GM21367 (cell line): ENCODE results near the gene ERLIN1.

Source experiments
- ATAC-seq: cut with Tn5 transposase; IDR thresholded peaks from one replicate; pipeline ENCODE4 v1.9.1; 2021; ENCODE audit not compliant: unreplicated experiment

The ERLIN1 gene

DNA sequence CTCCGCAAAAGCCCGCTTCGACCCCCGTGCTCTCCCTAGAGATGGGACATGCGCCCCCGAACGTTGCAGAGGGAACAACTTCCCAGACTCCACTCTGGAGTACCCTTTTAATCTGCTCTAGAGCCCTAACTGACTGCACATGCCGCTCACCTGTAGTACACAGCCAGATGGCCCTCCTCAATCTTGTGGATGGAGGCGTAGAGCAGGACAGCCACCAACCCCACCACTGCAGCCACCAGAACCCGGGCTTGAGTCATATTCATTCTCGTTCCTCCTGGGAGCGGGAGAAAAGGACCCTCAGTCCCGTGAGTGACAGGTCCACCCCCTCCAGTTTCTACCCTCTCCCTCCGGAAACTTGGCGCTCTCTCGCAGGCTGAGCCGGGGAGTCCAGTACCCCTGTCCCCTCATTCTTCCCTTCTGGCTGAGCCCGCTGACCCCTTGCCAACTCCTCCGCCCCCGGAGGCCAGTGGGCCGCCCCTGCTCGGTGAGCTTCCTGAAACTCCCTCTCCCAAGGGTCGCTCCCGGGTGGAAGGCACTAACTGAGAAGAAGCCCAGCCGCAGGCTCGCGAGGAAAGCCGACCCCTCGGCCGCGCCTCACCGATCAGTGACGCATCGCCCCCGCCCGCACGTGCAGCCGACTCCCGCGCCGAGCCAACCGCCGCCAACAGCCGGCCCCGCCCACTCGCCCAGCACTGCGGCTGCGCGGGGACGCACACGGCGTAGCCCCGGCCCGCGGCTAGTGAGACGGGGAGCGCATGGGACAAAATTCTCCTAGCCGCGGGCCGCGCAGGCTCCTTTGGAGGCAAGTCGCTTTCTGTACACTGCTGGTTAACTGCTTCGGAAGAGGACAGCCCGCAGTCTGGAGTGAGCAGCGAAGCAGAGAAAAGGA lies at the start of gene ERLIN1:
Gene ERLIN1, minus strand, starts transcription at position 666 of the 889 bp plus-strand sequence. Its CDS starts 403 bp downstream, at position 263.
- ATAC-seq = peak; percentile 71

DNA sequence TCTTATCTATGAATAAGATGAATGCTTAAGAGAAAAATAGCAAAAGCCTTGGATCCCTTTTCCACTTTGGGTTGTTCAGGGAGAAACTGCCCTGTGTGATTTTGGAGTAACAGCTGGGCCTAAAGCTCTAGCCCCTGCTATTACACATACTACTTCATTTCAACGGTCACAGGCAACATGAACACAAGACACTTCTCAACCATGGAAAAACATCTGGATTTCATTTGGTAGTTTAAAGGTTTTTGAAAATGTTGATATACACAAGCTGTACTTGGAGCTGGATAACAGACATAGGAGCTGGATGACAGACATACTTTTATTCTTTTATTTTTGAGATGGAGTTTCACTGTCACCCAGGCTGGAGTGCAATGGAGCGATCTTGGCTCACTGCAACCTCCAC lies 46.3 kb upstream of the ERLIN1 start:
- no peak for ATAC-seq

DNA sequence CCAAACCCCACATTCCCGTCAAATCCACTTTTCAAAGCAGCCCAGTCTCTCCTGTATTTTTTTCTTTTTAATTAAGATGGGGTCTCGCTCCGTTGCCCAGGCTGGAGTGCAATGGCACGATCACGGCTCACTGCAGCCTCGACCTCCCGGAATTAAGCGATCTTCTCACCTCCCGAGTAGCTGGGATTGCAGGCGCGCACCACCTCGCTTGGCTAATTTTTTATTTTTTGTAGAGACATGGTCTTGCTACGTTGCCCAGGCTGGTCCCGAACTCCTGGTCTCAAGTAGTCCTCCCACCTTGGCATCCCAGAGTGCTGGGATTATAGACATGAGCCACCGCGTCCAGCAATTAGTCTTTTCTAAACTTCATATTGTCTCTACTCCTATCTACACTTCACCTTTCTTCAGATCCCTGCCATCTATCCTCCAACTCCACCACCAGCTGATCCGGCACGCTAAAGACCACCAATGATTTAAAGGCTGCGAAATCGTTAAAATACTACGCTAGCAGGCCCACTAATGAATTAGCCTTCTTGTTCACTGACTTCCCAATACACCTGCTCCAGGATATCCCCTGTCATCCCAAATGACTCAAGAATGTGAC lies 44.1 kb upstream of the ERLIN1 start:
- no peak for ATAC-seq

DNA sequence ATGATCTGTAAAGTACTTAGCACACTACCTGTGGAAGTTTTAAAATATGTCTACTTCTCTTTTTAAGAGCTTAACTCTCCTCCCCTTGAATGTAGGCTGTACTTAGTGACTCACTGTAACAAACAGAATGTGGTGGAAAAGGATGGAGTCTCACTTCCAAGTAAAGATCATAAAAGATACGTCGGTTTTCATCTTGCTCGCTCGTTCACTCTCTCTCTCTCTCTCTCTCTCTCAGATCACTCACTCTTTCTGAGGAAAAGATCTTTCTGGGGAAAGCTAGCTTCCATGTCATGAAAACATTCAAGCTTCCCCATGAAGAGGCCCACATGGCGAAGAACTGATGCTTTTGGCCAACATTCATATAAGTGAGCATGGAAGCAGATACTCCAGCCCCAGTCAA lies 38.0 kb upstream of the ERLIN1 start:
- ATAC-seq = no peak

DNA sequence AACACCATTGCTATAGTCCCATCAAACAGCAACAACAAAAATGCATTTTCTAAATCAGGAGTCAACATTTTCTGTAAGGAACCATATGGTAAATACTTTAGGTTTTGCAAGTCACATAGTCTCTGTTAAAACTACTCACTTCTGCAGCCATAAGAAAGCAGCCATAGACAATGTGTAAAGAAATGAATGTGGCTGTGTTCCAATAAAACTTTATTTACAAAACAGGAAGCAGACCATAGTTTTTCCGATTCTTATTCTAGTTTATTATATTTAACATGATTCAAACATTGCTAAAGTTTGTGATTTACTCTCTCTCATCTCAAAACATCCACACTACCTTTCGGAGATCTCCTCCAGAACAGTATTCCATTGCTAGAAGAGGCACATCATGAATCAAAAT lies 36.7 kb upstream of the ERLIN1 start:
- no peak for ATAC-seq

DNA sequence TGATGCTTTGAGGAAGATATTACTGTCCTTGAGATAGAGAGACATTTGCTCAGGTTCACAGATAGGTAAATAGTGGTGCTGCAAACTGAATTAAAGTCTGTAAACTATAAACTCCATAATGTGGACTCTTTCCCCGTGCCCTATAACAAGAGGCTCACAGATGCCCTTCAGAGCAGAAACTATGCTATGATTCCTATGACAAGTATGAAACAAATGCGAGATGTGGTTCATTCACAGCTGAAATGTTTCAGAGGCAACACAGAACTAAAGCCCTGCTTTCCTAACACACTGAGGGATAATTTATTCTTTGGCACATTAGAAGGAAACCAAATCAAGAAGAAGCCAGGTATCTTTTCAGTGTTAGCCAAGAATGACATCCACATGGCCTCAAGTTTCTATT lies 30.2 kb upstream of the ERLIN1 start:
- no peak for ATAC-seq

DNA sequence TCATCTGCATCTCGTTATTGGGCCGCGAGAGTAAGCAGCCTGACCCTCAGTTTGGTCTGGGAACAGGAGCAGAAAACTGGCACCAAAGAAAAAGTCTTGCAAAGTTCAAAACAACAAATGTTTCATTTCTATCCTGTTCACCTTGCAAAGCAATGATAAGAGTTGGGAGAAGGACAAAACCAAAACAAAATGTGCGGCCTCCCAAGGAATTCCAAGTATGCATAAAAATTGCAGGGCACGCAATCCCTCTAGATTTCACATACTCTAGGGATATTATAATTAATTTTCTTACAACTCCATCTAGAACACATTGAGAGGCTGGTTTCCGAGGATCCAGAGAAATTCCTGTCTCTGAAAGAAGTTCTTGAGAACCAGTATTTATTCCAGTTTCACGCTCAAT lies 23.5 kb upstream of the ERLIN1 start:
- no peak for ATAC-seq

DNA sequence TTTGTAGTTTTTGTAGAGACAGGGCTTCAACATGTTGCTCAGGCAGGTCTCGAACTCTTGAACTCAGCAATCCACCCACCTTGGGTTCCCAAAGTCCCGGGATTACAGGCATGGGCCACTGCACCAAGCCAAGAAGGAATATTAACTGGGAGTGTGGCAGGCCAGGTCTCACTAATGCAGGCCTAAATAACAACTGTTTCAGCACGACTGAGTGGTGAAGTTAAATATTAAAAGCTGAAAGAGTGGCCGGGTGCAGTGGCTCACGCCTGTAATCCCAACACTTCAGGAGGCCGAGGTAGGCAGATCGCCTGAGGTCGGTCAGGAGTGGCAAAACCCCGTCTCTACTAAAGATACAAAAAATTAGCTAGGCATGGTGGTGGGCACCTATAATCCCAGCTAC lies 22.4 kb upstream of the ERLIN1 start:
- no peak for ATAC-seq

DNA sequence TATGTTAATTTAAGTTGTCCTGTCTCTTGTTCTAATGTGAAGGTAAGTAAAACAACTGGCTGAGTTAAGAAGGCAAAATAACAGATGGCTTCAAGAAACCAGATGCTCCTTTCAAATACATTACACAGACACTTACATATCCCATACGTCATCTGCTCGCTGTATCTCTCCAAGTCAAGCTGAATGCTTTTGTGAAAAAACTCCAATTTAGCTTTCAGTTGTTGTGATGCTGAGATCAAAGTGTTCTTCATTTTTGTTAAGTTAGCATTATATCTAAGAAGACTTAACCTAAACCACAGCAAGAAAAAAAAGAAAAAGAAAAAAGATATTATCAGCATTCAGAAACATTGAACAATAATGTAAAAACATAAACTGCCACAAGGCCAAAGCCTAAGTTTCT lies 18.5 kb upstream of the ERLIN1 start:
- no peak for ATAC-seq

DNA sequence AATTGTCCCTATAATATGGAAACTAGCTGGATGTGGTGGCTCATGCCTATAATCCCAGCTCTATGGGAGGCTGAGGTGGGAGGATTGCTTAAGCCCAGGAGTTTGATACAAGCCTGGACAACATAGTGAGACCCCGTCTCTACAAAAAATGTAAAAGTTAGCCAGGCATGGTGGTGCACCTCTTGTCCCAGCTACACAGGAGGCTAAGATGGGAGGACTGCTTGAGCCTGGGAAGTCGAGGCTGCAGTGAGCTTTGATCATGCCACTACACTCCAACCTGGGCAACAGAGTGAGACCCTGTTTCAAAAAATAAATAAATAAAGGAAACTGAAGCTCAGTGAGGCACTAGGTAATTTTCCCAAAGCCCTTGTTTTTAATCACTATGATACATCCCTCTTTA lies 15.7 kb upstream of the ERLIN1 start:
- ATAC-seq = no peak

DNA sequence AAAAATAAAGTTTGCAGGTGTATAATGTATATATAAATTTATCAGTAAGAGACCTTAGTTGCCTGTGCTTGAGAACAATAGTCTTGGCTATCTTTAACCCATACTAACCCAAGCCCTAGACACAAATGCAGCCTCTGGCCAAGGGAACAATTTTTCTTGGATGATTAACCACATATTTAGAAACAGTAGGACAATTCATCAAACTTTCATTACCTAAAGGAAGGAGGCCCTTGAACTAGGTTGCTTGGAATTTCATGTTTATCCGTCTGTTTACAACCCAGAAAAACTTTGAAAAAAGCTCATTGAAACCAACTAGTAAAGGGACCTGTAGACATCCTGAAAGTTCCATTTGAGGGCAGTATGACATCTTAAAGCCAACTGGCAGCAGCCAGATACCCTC lies 8.9 kb upstream of the ERLIN1 start:
- no peak for ATAC-seq

DNA sequence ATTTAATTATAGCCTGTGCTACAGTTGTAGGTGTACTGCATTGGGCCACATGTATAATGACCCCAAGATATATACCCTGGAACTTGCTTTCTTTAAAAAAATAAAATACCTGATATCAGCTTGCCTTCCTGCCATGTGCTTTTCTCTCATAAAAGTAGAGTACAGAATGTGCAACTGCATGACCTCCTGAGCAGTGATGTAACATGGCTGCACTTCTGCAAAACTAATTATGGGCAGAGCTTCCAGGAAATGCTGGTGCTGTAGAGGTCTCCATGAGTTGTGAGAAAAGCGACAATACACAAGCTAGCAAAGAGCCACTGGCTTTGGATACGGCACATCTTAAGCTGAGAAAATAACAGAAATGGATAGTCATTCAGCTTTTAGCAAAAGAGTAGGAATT lies 6.5 kb upstream of the ERLIN1 start:
- no peak for ATAC-seq

DNA sequence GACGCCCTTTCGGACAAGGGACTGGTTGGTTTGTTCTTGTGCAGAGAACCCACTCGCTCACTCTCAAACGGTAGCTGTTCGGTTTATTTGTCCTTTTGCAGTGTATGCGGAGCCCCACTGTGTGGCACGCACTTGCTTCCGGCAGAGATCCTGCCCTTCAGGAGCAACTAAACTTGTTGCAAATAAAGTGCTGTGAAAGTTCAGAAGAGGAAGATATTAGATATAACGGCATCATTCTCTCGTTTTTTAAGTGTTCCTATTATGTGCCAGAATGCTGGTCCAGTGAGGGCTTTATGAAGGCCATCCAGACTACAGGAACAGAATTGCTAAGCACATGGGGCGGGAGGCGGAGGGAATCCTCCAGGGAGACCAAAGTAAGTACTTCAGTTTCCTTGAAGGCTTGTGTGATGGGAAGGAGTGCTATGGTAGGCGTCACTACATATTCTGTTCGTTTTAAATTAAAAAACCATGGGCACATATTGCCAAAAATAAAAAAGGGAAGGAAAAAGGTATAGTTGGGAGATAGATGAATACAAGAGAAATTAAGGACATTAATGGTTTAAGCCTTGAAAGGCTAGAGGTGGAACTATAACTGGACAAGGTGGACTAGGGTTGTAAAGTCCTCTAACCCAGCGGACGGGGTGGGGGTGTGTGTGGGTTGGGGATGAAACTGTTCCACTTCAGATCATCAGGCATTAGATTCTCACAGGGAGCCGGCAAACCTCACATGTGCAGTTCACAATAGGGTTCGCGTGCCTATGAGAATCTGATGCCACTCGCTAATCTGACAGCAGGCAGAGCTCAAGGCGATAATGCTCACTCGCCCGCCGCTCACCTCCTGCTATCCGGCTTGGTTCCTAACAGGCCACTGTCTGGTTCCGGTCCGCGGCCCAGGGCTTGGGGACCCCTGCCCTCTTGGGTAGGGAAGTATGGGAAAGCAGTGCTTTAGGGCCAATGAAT lies 704 bp upstream of the ERLIN1 start:
- peak; percentile 40 for ATAC-seq

DNA sequence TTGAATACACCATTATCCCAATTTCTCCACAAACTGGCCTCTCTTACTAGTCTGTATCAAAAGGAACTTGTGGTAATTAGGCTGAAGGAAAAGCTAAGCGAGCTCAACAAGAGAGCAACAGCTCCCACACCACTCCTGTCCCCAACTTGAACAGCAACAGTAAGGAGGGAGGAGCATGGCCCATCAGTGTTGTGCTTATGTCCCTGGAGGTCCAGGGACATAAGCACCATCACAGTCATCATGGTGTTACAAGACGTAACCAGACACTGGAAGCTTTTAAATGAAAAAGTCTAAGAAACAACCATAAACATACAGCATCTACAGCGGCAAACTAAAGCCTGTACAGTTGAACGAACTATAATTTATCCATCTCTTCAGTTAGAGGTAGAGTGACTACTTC lies 989 bp downstream of the ERLIN1 start:
- ATAC-seq = no peak

DNA sequence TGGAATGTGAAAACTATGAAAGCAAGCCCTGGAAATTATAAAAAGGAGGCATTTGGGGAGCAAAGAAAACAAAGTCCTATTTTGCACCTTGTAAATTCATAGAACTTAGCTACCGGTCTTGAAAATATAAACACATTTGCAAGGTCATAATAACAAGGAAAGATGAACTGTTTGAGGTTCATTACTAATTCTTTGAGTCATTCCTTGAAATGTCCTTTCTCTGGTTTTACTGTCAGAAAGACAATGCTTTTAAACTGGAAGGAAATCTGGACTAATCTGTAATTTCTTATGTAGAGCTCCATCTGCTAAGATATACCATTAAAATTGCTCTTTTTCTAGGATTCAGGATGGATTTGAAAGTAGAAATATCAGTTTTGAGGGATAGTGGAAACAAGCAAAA lies 1.4 kb downstream of the ERLIN1 start:
- no peak for ATAC-seq

DNA sequence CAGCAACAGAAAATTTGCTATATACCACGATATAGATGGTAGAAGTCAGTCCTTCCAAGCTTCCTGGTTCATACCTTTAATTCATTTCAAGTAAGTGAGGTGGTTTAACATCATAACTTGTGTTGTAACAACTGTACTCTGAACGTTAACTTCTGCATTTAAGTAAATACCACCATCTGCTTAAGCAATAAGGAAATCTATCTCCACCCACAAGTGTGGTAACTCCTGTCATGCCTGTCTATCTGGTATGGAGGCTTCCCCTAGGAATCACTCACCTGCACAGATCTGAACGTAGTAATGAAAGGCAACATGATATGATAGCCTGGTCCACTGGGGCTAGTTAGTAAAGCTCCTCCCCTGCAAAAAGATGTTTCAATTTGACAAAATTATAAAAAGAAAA lies 2.3 kb downstream of the ERLIN1 start:
- ATAC-seq = no peak

DNA sequence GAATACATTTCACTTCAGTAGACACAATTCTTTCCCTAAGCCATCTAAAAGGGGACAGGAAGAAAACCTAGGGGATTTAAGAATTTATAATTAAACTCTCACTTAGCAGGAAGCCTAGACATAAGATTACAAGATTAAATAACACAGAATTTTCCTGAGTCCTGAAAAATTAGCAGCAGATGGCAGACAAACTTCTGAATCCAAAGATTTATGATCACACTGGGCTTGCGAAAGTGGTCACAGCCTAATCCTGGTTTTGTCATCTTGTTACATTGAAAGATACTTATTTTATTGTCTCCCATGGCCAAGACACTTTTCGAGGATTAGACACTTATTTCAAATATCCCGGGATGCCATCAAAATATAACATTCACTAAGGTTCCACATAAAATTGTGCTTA lies 2.9 kb downstream of the ERLIN1 start:
- no peak for ATAC-seq

DNA sequence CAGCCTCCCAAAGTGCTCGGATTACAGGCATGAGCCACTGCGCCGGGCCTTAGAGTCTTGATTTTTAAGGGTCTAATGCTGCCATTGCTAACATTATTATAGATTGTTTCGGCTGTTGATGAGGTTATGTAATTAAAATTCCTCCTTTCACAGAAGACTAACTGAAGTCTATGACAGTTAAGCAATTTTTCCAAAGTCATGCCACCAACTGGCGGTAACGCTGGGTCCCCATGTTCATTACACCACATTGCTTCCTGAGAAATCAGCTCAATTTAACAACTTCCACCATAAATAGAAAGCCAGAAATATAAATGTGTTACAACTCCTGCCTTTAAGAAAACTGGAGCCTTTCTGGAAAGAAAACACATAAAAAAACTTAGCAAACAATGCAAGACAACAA lies 3.5 kb downstream of the ERLIN1 start:
- ATAC-seq = no peak

DNA sequence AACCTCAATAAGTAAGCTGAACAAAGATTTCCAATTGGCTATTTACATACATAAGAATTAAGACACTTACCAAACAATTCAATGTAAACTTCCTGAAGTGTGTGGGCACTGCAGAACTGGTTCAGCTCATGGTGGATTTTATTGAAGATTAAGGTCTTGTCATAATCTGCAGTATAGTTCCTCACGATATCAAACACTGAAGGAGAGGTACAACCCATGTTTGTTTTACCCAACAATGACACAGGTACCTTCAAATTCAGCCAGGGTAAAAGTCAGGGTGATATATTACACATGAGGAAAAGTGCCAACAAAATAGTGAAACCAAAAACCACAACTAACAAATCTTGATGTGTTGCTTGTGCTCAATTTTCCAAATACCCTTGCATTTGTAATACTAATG lies 10.0 kb downstream of the ERLIN1 start:
- no peak for ATAC-seq

DNA sequence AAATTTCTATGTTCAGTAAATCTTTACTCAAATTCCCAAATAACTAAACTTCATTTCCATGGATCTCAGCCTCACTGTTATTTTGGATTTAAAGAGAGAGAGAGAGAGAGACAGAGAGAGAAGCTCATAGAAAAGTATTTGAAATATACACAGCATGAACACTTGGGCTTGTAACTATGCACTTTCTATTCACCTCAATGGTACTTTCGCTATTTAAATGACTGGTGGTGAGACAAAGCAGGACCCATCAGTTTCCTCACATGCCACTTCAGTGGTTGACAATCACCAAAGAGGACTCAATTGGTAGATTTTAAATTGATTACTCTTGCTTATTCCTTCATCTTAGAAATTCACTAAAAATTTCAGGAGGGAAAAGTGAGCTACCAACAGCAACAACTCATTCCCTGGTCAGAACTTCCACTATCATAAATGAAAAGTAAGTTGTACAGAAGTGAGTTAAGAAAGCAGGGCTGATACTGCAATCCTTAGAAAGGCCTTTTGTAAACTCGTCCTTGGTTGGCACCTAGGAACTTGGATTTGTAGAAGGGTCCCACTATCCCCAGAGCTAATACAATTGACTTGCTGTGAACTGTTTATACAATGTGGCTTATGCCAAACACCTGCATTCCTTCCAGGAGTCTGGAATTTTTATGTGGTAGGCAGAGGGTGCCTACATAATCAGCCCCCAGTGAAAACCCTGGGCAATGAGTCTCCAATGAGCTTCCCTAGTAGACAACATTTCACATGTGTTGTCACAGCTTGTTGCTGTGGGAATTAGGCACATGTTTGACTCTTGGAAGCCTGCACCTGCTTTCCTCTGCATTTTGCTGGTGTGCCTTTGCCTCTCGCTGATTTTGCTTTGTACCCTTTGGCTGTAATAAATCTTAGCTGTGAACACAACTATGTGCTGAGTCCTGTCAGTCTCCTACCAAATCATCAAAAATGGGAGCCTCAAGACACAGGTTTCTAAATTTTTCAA lies 10.8 kb downstream of the ERLIN1 start:
- ATAC-seq = peak; percentile 69
